22Rv1 (cell line): Measurements from ENCODE around the gene TEK.

Experiments
- ZFX ChIP-seq: fragments of 450-650 bp; IDR thresholded peaks from 2 replicates; pipeline ENCODE4 v1.6.1; 2017; ENCODE audit warnings: antibody characterized with exemption, borderline replicate concordance
- TF ChIP-seq, protein P1 (sequence below): fragments of 450-650 bp; IDR thresholded peaks from 2 replicates; pipeline ENCODE4 v1.5.1; 2017; ENCODE audit warnings: mild to moderate bottlenecking

DNA sequence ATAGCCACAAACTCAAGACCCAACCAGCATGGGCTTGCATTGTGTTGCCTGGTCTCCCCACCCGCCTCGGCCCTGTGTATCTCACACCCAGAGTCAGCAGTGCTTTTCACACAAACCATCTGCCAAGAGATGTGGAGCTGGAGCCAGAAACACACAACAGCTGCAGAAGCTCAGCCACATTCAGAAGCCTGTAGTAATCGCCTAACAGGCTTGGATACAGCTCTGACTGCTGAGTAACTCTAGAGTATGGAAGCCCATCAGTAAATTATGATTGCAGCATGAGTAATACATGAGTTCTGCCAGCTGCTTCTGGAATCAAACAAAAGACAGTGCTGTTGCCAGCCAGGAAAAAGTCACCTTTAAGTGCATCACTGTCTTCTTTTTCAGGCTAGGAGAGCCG, 16.0 kb downstream of the TEK start:
- TF ChIP-seq, protein P1, sequence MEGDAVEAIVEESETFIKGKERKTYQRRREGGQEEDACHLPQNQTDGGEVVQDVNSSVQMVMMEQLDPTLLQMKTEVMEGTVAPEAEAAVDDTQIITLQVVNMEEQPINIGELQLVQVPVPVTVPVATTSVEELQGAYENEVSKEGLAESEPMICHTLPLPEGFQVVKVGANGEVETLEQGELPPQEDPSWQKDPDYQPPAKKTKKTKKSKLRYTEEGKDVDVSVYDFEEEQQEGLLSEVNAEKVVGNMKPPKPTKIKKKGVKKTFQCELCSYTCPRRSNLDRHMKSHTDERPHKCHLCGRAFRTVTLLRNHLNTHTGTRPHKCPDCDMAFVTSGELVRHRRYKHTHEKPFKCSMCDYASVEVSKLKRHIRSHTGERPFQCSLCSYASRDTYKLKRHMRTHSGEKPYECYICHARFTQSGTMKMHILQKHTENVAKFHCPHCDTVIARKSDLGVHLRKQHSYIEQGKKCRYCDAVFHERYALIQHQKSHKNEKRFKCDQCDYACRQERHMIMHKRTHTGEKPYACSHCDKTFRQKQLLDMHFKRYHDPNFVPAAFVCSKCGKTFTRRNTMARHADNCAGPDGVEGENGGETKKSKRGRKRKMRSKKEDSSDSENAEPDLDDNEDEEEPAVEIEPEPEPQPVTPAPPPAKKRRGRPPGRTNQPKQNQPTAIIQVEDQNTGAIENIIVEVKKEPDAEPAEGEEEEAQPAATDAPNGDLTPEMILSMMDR = no peak
- TF ChIP-seq ZFX = no peak
